ENCODE results near the gene TAGLN. TPM values are rescaled to one million over a fixed set of nuclear protein-coding genes. Genes with fewer than 3 reads are reported as not detected.

The TAGLN gene
- total RNA-seq, 3 donors from 2014 or later (not counting 1 experiment from before 2014, with no cell fraction given), result 8.2 to 18.0 (median 8.3) TPM

- Mint-ChIP-seq H3K27me3 (ENCODE audit: low read depth in 2 of 2) (no peaks in the 10 kb centered on the region), H3K9me3 (no peaks in the 10 kb centered on the region), H3K4me1 (peaks cover 10 to 11% of the 10 kb centered on the region in 2 donors), H3K4me3 (no peak overlapping the region), H3K27ac (peak overlapping the region in 1 of 2 donors; percentile 79), H3K36me3 (no peaks in the 10 kb centered on the region)
- Histone ChIP-seq H3K4me3 (ENCODE audit: low read length) (no peak overlapping the region), H3K36me3 (ENCODE audit: control insufficient read depth, insufficient read depth, low read length) (peaks cover 21% of the 10 kb centered on the region), H3K27me3 (ENCODE audit: control insufficient read depth, insufficient read depth, low read length) (no peaks in the 10 kb centered on the region), H3K27ac (ENCODE audit: low read length) (peak overlapping the region; percentile 14), H3K4me1 (ENCODE audit: control insufficient read depth, insufficient read depth, low read length) (peaks cover 5% of the 10 kb centered on the region), H3K9me3 (ENCODE audit: control insufficient read depth, insufficient read depth, low read length) (no peaks in the 10 kb centered on the region)
- DNase-seq (no peak), ATAC-seq (no peak)
- WGBS (ENCODE audit: insufficient coverage), result 81% methylated on average over 14 of the region's 14 CpGs
- no peak for TF ChIP-seq CTCF (IDR thresholded peaks at IDR 0.05)
- intact Hi-C loops (cut with micrococcal nuclease), result no loop called here
These were observed 26.3 kb upstream of the TAGLN start for GRCh38 chr11:117172724-117173421.

- Histone ChIP-seq H3K27ac (ENCODE audit: low read length) (no peak overlapping the region), H3K4me3 (ENCODE audit: low read length) (no peak overlapping the region), H3K27me3 (ENCODE audit: control insufficient read depth, insufficient read depth, low read length) (no peaks in the 10 kb centered on the region), H3K4me1 (ENCODE audit: control insufficient read depth, insufficient read depth, low read length) (peaks cover 22% of the 10 kb centered on the region), H3K9me3 (ENCODE audit: control insufficient read depth, insufficient read depth, low read length) (no peaks in the 10 kb centered on the region), H3K36me3 (ENCODE audit: control insufficient read depth, insufficient read depth, low read length) (peaks cover 7% of the 10 kb centered on the region)
- Mint-ChIP-seq H3K36me3 (no peaks in the 10 kb centered on the region), H3K4me3 (no peak overlapping the region), H3K27me3 (ENCODE audit: low read depth in 2 of 2) (no peaks in the 10 kb centered on the region), H3K9me3 (no peaks in the 10 kb centered on the region), H3K27ac (no peak overlapping the region), H3K4me1 (peaks cover 25 to 30% of the 10 kb centered on the region in 2 donors)
- no peak for TF ChIP-seq CTCF (IDR thresholded peaks at IDR 0.05)
- ATAC-seq (no peak), DNase-seq (no peak)
- 91% methylated on average over 7 of the region's 7 CpGs for WGBS (ENCODE audit: insufficient coverage)
- intact Hi-C loops (cut with micrococcal nuclease), result no loop called here
These were observed 24.1 kb upstream of the TAGLN start for GRCh38 chr11:117175104-117175503.

GRCh38 chr11:117175781-117176180, 23.4 kb upstream of the TAGLN start:
- Mint-ChIP-seq H3K27me3 (ENCODE audit: low read depth in 2 of 2) (no peaks in the 10 kb centered on the region), H3K9me3 (no peaks in the 10 kb centered on the region), H3K4me3 (no peak overlapping the region), H3K36me3 (no peaks in the 10 kb centered on the region), H3K27ac (no peak overlapping the region), H3K4me1 (peaks cover 31 to 35% of the 10 kb centered on the region in 2 donors)
- Histone ChIP-seq H3K27ac (ENCODE audit: low read length) (no peak overlapping the region), H3K4me3 (ENCODE audit: low read length) (no peak overlapping the region), H3K27me3 (ENCODE audit: control insufficient read depth, insufficient read depth, low read length) (no peaks in the 10 kb centered on the region), H3K36me3 (ENCODE audit: control insufficient read depth, insufficient read depth, low read length) (peaks cover 6% of the 10 kb centered on the region), H3K9me3 (ENCODE audit: control insufficient read depth, insufficient read depth, low read length) (no peaks in the 10 kb centered on the region), H3K4me1 (ENCODE audit: control insufficient read depth, insufficient read depth, low read length) (peaks cover 29% of the 10 kb centered on the region)
- WGBS (ENCODE audit: insufficient coverage), result 97% methylated on average over 5 of the region's 5 CpGs
- ATAC-seq (no peak), DNase-seq (no peak)
- TF ChIP-seq CTCF (IDR thresholded peaks at IDR 0.05), result no peak
- intact Hi-C loops (cut with micrococcal nuclease), result no loop called here

- Mint-ChIP-seq H3K9me3 (no peaks in the 10 kb centered on the region), H3K27ac (no peak overlapping the region)
These were observed 23.0 kb upstream of the TAGLN start for GRCh38 chr11:117176186-117176585.

More at GRCh38 chr11:117176186-117176585, 23.0 kb upstream of the TAGLN start:
- no peak overlapping the region for H3K4me3 ChIP-seq (ENCODE audit: low read length)
- WGBS (ENCODE audit: insufficient coverage), result no CpG with 5 or more reads among the region's 1 CpG
- H3K4me1 ChIP-seq (ENCODE audit: control insufficient read depth, insufficient read depth, low read length), result peaks cover 33% of the 10 kb centered on the region
- ATAC-seq (no peak), DNase-seq (no peak)
- Mint-ChIP-seq H3K27me3 (ENCODE audit: low read depth in 2 of 2) (no peaks in the 10 kb centered on the region), H3K36me3 (no peaks in the 10 kb centered on the region), H3K4me3 (no peak overlapping the region), H3K4me1 (peaks cover 35 to 39% of the 10 kb centered on the region in 2 donors)
- H3K36me3 ChIP-seq (ENCODE audit: control insufficient read depth, insufficient read depth, low read length), result peaks cover 4% of the 10 kb centered on the region
- no peaks in the 10 kb centered on the region for H3K9me3 ChIP-seq (ENCODE audit: control insufficient read depth, insufficient read depth, low read length)
- intact Hi-C loops (cut with micrococcal nuclease), result no loop called here
- TF ChIP-seq CTCF (IDR thresholded peaks at IDR 0.05), result no peak
- H3K27me3 ChIP-seq (ENCODE audit: control insufficient read depth, insufficient read depth, low read length), result no peaks in the 10 kb centered on the region
- no peak overlapping the region for H3K27ac ChIP-seq (ENCODE audit: low read length)
